ENCODE data around the gene ZNF518A. TPM values are rescaled to one million over a fixed set of nuclear protein-coding genes. Genes with fewer than 3 reads are reported as not detected.

Gene ZNF518A
- total and polyA plus RNA-seq, 9 of the 15 experiments (the other 6 are each of a cell fraction or from before 2014, with no cell fraction given) = 6.3 to 30.0 (median 17.4) TPM

DNA sequence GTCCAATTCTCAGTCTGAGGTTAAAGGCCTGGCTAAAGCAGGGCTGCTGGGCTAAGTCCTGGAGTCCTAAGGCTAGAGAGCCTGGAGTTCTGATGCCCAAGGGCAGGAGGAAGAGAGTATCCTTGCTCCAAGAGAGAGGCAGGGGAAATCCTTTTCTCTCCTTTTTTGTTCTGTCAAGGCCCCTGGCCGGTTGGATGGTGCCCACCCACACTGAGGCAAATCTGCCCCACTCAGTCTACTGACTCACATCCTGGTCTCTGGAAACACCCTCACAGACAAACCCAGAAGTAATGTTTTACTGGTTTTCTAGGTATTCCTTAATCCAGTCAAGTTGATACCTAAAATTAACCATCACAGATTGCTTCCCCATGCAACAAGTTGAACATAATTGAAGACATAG, 23.0 kb downstream of the ZNF518A start:
- H2AFZ ChIP-seq (ENCODE audit: low read depth, low read length) = no peak overlapping the region
- no peaks in the 10 kb centered on the region for H3K27me3 ChIP-seq (ENCODE audit: control insufficient read depth in 2 of 2, insufficient read depth in 2 of 2, low read length in 2 of 2)
- H3K9me3 ChIP-seq (replicated peaks; ENCODE audit: control insufficient read depth, insufficient read depth, low read depth, low read length) = no peaks in the 10 kb centered on the region; the same call in 1 of the 2 replicates
- H3K79me2 ChIP-seq (ENCODE audit: control insufficient read depth, insufficient read depth, low read length) = no peaks in the 10 kb centered on the region
- DNase-seq (ENCODE audit: extremely low read depth in 1 of 4, low spot score in 3 of 4) (no peak), ATAC-seq (no peak), FAIRE-seq (no peak)
- POLR2A ChIA-PET = no interaction called here
- intact Hi-C loops (cut with micrococcal nuclease) (loop anchor here (5.0 kb wide), 1 partner anchor 106 kb away; no protein-coding TSS in a partner anchor), in situ Hi-C loops (cut with MboI) (no loop called here)
- H3K36me3 ChIP-seq (ENCODE audit: control insufficient read depth, insufficient read depth, low read length) = peaks cover 70% of the 10 kb centered on the region
- no peak overlapping the region for H3K27ac ChIP-seq (ENCODE audit: extremely low read depth, low read depth, low read length)
- WGBS (ENCODE audit: insufficient coverage, low coverage, missing lambda C conversion rate) = 89% methylated on average over 1 of the region's 1 CpG
- BruUV-seq (replicated peaks) = no TSS peak
- no peaks in the 10 kb centered on the region for H3K4me1 ChIP-seq (replicated peaks in 1 of 2; ENCODE audit: control insufficient read depth in 2 of 2, insufficient read depth in 2 of 2, low read length in 2 of 2)
- H3K9ac ChIP-seq (ENCODE audit: insufficient read depth in 1 of 2, low read depth in 2 of 2, low read length in 2 of 2) = no peak overlapping the region
- no peaks in the 10 kb centered on the region for H4K20me1 ChIP-seq (replicated peaks; ENCODE audit: control insufficient read depth, insufficient read depth, low read length)
- no peak overlapping the region for H3K4me2 ChIP-seq (ENCODE audit: insufficient read depth, low read length)
- H3K9me1 ChIP-seq (ENCODE audit: control insufficient read depth, insufficient read depth, low read length) = no peaks in the 10 kb centered on the region
- CTCF ChIA-PET (ENCODE audit: low intra/inter-chr PET ratio) = no interaction called here
- no peak overlapping the region for H3K4me3 ChIP-seq
- TF ChIP-seq, protein P1, sequence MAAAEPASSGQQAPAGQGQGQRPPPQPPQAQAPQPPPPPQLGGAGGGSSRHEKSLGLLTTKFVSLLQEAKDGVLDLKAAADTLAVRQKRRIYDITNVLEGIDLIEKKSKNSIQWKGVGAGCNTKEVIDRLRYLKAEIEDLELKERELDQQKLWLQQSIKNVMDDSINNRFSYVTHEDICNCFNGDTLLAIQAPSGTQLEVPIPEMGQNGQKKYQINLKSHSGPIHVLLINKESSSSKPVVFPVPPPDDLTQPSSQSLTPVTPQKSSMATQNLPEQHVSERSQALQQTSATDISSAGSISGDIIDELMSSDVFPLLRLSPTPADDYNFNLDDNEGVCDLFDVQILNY (CRISPR knock-in tag; IDR thresholded peaks at IDR 0.05) = no peak
- TF ChIP-seq, protein P2, sequence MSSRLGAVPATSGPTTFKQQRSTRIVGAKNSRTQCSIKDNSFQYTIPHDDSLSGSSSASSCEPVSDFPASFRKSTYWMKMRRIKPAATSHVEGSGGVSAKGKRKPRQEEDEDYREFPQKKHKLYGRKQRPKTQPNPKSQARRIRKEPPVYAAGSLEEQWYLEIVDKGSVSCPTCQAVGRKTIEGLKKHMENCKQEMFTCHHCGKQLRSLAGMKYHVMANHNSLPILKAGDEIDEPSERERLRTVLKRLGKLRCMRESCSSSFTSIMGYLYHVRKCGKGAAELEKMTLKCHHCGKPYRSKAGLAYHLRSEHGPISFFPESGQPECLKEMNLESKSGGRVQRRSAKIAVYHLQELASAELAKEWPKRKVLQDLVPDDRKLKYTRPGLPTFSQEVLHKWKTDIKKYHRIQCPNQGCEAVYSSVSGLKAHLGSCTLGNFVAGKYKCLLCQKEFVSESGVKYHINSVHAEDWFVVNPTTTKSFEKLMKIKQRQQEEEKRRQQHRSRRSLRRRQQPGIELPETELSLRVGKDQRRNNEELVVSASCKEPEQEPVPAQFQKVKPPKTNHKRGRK (tag; IDR thresholded peaks at IDR 0.05) = no peak
- no peak for TF ChIP-seq U2AF1 (optimal IDR thresholded peaks at IDR 0.05; ENCODE audit: low read depth, low read length)
- TF ChIP-seq, protein P3, sequence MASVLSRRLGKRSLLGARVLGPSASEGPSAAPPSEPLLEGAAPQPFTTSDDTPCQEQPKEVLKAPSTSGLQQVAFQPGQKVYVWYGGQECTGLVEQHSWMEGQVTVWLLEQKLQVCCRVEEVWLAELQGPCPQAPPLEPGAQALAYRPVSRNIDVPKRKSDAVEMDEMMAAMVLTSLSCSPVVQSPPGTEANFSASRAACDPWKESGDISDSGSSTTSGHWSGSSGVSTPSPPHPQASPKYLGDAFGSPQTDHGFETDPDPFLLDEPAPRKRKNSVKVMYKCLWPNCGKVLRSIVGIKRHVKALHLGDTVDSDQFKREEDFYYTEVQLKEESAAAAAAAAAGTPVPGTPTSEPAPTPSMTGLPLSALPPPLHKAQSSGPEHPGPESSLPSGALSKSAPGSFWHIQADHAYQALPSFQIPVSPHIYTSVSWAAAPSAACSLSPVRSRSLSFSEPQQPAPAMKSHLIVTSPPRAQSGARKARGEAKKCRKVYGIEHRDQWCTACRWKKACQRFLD (CRISPR knock-in tag; IDR thresholded peaks at IDR 0.05) = no peak
- TF ChIP-seq, protein P4, sequence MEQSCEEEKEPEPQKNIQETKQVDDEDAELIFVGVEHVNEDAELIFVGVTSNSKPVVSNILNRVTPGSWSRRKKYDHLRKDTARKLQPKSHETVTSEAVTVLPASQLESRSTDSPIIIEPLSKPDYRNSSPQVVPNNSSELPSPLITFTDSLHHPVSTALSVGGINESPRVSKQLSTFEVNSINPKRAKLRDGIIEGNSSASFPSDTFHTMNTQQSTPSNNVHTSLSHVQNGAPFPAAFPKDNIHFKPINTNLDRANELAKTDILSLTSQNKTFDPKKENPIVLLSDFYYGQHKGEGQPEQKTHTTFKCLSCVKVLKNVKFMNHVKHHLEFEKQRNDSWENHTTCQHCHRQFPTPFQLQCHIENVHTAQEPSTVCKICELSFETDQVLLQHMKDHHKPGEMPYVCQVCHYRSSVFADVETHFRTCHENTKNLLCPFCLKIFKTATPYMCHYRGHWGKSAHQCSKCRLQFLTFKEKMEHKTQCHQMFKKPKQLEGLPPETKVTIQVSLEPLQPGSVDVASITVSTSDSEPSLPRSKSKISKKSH (CRISPR knock-in tag; IDR thresholded peaks at IDR 0.05) = no peak
- TF ChIP-seq ZNF217 (CRISPR knock-in tag; IDR thresholded peaks at IDR 0.05) = no peak
- TF ChIP-seq MTA3 (IDR thresholded peaks at IDR 0.05; ENCODE audit: borderline replicate concordance) = no peak
- no peak for TF ChIP-seq MXI1 (IDR thresholded peaks at IDR 0.05; ENCODE audit: low read depth, low read length)
- no peak for TF ChIP-seq ZNF354B (CRISPR knock-in tag; IDR thresholded peaks at IDR 0.05)
